HCT116 (cell line): ENCODE measurements around the gene CHD3. TPM values are rescaled to one million over a fixed set of nuclear protein-coding genes. Genes with fewer than 3 reads are reported as not detected.

Source experiments
- ATAC-seq: fragments of 200-7000 bp; cut with Tn5 transposase; 2 replicates; pipeline ENCODE4 v1.9.1; 2020; ENCODE audit warnings: mild to moderate bottlenecking, moderate library complexity
- BruUV-seq: library from RNA; stranded (reverse); fragments of 400-500 nt; replicated peaks from 2 replicates; lab custom pipeline; 2021; lab: Mats Ljungman, UMichigan
- CTCF ChIA-PET: fragments of 300-600 bp; sonication (Branson Sonifier 250); formaldehyde crosslinking; loops from one replicate; lab custom pipeline; 2021; ENCODE audit warnings: antibody characterized with exemption; lab: Charles Lee
- POLR2A ChIA-PET: fragments of 300-600, 350-600 bp; sonication (Branson Sonifier 250); formaldehyde crosslinking; loops from one replicate; lab custom pipeline; 2021; ENCODE audit warnings: antibody characterized with exemption; lab: Charles Lee
- RAD21 ChIA-PET, 2 experiments: fragments of 300-600 bp; sonication (Branson Sonifier 250); formaldehyde crosslinking; loops; one replicate each; lab custom pipeline; 2023; ENCODE audit warnings: low total read pairs in 2 of 2; ENCODE audit not compliant: uncharacterized antibody in 2 of 2, unreplicated experiment in 2 of 2, low non-redundant PET in 1 of 2; lab: Charles Lee
- DNase-seq: peaks from one replicate; pipeline ENCODE4 v3.0.0-alpha.2; 2010; ENCODE audit warnings: low read depth, low spot score
- H2AFZ ChIP-seq: fragments of 200-600 bp; shearing (Covaris generic), sonication (generic); 2 replicates; pipeline ENCODE4 v1.6.1; 2017; ENCODE audit warnings: low read depth, mixed run types, mixed read lengths, antibody characterized with exemption, low read length; ENCODE audit not compliant: poor library complexity, severe bottlenecking
- H3K27ac ChIP-seq: 2 replicates; pipeline ENCODE4 v1.5.1; 2012; ENCODE audit warnings: low read depth, low read length
- H3K27me3 ChIP-seq: fragments of 200-600 bp; sonication (generic); 2 replicates; pipeline ENCODE4 v1.6.1; 2016; ENCODE audit warnings: mixed run types, low read length, mixed read lengths; ENCODE audit not compliant: insufficient read depth
- H3K36me3 ChIP-seq, 2 experiments: fragments of 200-500 bp in 1 of 2; fragments of 200-600 bp in 1 of 2; sonication (Bioruptor generic) in 1 of 2; sonication (generic) in 1 of 2; 2 replicates each; pipeline versions ENCODE4 v1.5.1 to v1.6.1; 2014 to 2016; ENCODE audit warnings: low read length in 2 of 2, inconsistent platforms in 1 of 2, mixed read lengths in 1 of 2, mixed run types in 1 of 2; ENCODE audit not compliant: insufficient read depth in 2 of 2, control insufficient read depth in 1 of 2
- H3K4me1 ChIP-seq, 2 experiments: fragments of 200-600 bp in 1 of 2; sonication (generic) in 1 of 2; 2 replicates each; pipeline versions ENCODE4 v1.5.1 to v1.6.1; 2012 to 2017; ENCODE audit warnings: low read length in 2 of 2, inconsistent platforms in 1 of 2, mild to moderate bottlenecking in 1 of 2, mixed read lengths in 1 of 2, mixed run types in 1 of 2, moderate library complexity in 1 of 2; ENCODE audit not compliant: insufficient read depth in 2 of 2, control insufficient read depth in 1 of 2
- H3K4me2 ChIP-seq: fragments of 200-600 bp; sonication (generic); 2 replicates; pipeline ENCODE4 v1.6.1; 2017; ENCODE audit warnings: mixed run types, low read length, mixed read lengths
- H3K4me3 ChIP-seq, 2 experiments: fragments of 200-600 bp in 1 of 2; sonication (generic) in 1 of 2; replicated peaks in 1 of 2; 2 replicates each; pipeline ENCODE4 v1.5.1; 2011 to 2016; ENCODE audit warnings: low read length in 2 of 2, control low read depth in 1 of 2, low read depth in 1 of 2, mild to moderate bottlenecking in 1 of 2, mixed read lengths in 1 of 2, mixed run types in 1 of 2
- H3K79me2 ChIP-seq: fragments of 200-600 bp; sonication (generic); 2 replicates; pipeline ENCODE4 v1.6.1; 2017; ENCODE audit warnings: mild to moderate bottlenecking, mixed run types, low read length, moderate library complexity, mixed read lengths; ENCODE audit not compliant: insufficient read depth
- H3K9ac ChIP-seq: fragments of 200-600 bp; sonication (generic); 2 replicates; pipeline ENCODE4 v1.6.1; 2016; ENCODE audit warnings: low read length, mixed read lengths
- H3K9me2 ChIP-seq: fragments of 200-600 bp; sonication (generic), shearing (Covaris generic); 2 replicates; pipeline ENCODE4 v1.6.1; 2017; ENCODE audit warnings: mixed run types, mild to moderate bottlenecking, moderate library complexity; ENCODE audit not compliant: insufficient read depth
- H3K9me3 ChIP-seq, 2 experiments: fragments of 200-500 bp in 1 of 2; fragments of 200-600 bp in 1 of 2; sonication (Bioruptor generic) in 1 of 2; sonication (generic) in 1 of 2; 2 replicates each; pipeline ENCODE4 v1.6.1; 2014 to 2017; ENCODE audit warnings: low read length in 2 of 2, mixed read lengths in 2 of 2, inconsistent platforms in 1 of 2, low read depth in 1 of 2, mild to moderate bottlenecking in 1 of 2, mixed run types in 1 of 2, moderate library complexity in 1 of 2; ENCODE audit not compliant: control insufficient read depth in 1 of 2, insufficient read depth in 1 of 2
- H4K20me1 ChIP-seq: fragments of 200-600 bp; sonication (generic), shearing (Covaris generic); 2 replicates; pipeline ENCODE4 v1.6.1; 2017; ENCODE audit warnings: mixed run types, mild to moderate bottlenecking, moderate library complexity; ENCODE audit not compliant: insufficient read depth
- CEBPB ChIP-seq: IDR thresholded peaks from 2 replicates; pipeline ENCODE4 v1.6.1; 2012; ENCODE audit warnings: low read depth
- EGR1 ChIP-seq: IDR thresholded peaks from 2 replicates; pipeline ENCODE4 v1.6.1; 2012; ENCODE audit warnings: low read depth
- EZH2phosphoT487 ChIP-seq: fragments of 200-600 bp; IDR thresholded peaks from 2 replicates; pipeline ENCODE4 v1.6.1; 2018; ENCODE audit warnings: antibody characterized with exemption, borderline replicate concordance
- POLR2A ChIP-seq: IDR thresholded peaks from 2 replicates; pipeline ENCODE4 v1.7.0; 2011; ENCODE audit warnings: borderline replicate concordance; ENCODE audit not compliant: insufficient read depth, insufficient read length; ENCODE audit errors: extremely low read depth
- RAD21 ChIP-seq: IDR thresholded peaks from 2 replicates; pipeline ENCODE4 v1.6.1; 2012; ENCODE audit warnings: low read depth, mild to moderate bottlenecking
- SIN3A ChIP-seq: IDR thresholded peaks from 2 replicates; pipeline ENCODE4 v1.6.1; 2012; ENCODE audit warnings: low read depth
- SP1 ChIP-seq: IDR thresholded peaks from 2 replicates; pipeline ENCODE4 v1.6.1; 2012; ENCODE audit warnings: low read depth
- TCF7L2 ChIP-seq: IDR thresholded peaks from 2 replicates; pipeline ENCODE4 v1.7.0; 2011; ENCODE audit warnings: borderline replicate concordance, inconsistent platforms; ENCODE audit not compliant: insufficient read depth, insufficient read length; ENCODE audit errors: extremely low read depth
- ZNF274 ChIP-seq: fragments of 200-500 bp; sonication (Bioruptor generic); IDR thresholded peaks from 2 replicates; pipeline ENCODE4 v1.6.1; 2014; ENCODE audit warnings: mild to moderate bottlenecking, low read depth, low read length, inconsistent platforms
- intact Hi-C: fragments of 100-400 bp; cut with micrococcal nuclease; formaldehyde crosslinking; loops from 2 replicates; pipeline ENCODE4 v1.10.0; 2022
- total RNA-seq: library from RNA; stranded (reverse); gene quantifications from one replicate; pipeline ENCODE4 v1.2.1, GENCODE V29; 2021; ENCODE audit not compliant: unreplicated experiment
- TF ChIP-seq, protein P1 (sequence below): IDR thresholded peaks from 2 replicates; pipeline ENCODE4 v1.6.1; 2012
- TF ChIP-seq, protein P2 (sequence below), 3 experiments: fragments of 200-600 bp in 1 of 3; sonication (generic) in 1 of 3; IDR thresholded peaks in 2 of 3; conservative IDR thresholded peaks in 1 of 3; 2 replicates each; pipeline ENCODE4 v1.5.1; 2012 to 2017; ENCODE audit warnings: low read depth in 2 of 3, low read length in 2 of 3, antibody characterized with exemption in 1 of 3, borderline replicate concordance in 1 of 3, control low read depth in 1 of 3, mild to moderate bottlenecking in 1 of 3, mixed read lengths in 1 of 3, mixed run types in 1 of 3, moderate library complexity in 1 of 3; ENCODE audit not compliant: insufficient read depth in 1 of 3
- TF ChIP-seq, protein P3 (sequence below): IDR thresholded peaks from 2 replicates; pipeline ENCODE4 v1.6.1; 2011; ENCODE audit warnings: mild to moderate bottlenecking, low read length, moderate library complexity; ENCODE audit not compliant: insufficient replicate concordance; ENCODE audit errors: extremely low read depth

CHD3 gene
- total RNA-seq, 1 experiment from 2014 or later = 54.8 TPM

DNA sequence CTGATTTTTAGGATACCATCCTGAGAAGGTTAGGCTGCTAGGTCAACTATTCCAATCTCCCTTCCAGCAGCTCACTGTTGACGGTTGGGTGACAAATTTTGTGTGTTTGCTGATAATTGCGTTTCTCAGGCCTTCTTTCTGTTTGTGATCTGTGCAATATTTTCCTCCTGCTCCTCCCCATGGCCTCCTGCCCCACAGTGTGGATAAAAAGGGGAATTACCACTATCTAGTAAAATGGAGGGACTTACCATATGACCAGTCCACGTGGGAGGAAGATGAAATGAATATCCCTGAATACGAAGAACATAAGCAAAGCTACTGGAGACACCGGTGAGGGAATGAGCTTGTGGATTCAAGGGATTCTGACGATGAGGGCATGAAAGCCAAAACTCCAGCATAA lies 9.2 kb downstream of the CHD3 start:
- H3K4me1 ChIP-seq = no peaks in the 10 kb centered on the region; a peak in 1 of 4 replicates
- H3K27ac ChIP-seq = no peak overlapping the region
- TF ChIP-seq, protein P1, sequence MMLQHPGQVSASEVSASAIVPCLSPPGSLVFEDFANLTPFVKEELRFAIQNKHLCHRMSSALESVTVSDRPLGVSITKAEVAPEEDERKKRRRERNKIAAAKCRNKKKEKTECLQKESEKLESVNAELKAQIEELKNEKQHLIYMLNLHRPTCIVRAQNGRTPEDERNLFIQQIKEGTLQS = no peak
- no peak for TF ChIP-seq SIN3A
- no peak for TF ChIP-seq EZH2phosphoT487
- no peak for TF ChIP-seq POLR2A
- TF ChIP-seq CEBPB = no peak
- TF ChIP-seq, protein P2, sequence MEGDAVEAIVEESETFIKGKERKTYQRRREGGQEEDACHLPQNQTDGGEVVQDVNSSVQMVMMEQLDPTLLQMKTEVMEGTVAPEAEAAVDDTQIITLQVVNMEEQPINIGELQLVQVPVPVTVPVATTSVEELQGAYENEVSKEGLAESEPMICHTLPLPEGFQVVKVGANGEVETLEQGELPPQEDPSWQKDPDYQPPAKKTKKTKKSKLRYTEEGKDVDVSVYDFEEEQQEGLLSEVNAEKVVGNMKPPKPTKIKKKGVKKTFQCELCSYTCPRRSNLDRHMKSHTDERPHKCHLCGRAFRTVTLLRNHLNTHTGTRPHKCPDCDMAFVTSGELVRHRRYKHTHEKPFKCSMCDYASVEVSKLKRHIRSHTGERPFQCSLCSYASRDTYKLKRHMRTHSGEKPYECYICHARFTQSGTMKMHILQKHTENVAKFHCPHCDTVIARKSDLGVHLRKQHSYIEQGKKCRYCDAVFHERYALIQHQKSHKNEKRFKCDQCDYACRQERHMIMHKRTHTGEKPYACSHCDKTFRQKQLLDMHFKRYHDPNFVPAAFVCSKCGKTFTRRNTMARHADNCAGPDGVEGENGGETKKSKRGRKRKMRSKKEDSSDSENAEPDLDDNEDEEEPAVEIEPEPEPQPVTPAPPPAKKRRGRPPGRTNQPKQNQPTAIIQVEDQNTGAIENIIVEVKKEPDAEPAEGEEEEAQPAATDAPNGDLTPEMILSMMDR (IDR thresholded peaks at IDR 0.05 in 2 of 3, conservative IDR thresholded peaks at IDR 0.05 in 1 of 3; ENCODE audit: borderline replicate concordance in 1 of 3, insufficient read depth in 1 of 3, low read depth in 2 of 3, low read length in 2 of 3) = peak; percentile 34 to 69 (median 59); a peak in 4 of 6 replicates
- TF ChIP-seq SP1 = no peak
- TF ChIP-seq, protein P3, sequence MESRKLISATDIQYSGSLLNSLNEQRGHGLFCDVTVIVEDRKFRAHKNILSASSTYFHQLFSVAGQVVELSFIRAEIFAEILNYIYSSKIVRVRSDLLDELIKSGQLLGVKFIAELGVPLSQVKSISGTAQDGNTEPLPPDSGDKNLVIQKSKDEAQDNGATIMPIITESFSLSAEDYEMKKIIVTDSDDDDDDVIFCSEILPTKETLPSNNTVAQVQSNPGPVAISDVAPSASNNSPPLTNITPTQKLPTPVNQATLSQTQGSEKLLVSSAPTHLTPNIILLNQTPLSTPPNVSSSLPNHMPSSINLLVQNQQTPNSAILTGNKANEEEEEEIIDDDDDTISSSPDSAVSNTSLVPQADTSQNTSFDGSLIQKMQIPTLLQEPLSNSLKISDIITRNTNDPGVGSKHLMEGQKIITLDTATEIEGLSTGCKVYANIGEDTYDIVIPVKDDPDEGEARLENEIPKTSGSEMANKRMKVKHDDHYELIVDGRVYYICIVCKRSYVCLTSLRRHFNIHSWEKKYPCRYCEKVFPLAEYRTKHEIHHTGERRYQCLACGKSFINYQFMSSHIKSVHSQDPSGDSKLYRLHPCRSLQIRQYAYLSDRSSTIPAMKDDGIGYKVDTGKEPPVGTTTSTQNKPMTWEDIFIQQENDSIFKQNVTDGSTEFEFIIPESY = no peak
- TF ChIP-seq RAD21 = peak; percentile 77
- no peak for TF ChIP-seq EGR1
- TF ChIP-seq ZNF274 = no peak
- TF ChIP-seq TCF7L2 = no peak
- POLR2A ChIA-PET = no interaction called here
- peak; percentile 64 for ATAC-seq
- no peaks in the 10 kb centered on the region for H3K9me3 ChIP-seq
- DNase-seq = no peak
- no peaks in the 10 kb centered on the region for H4K20me1 ChIP-seq
- RAD21 ChIA-PET = no interaction called here
- no peak overlapping the region for H3K4me2 ChIP-seq
- H2AFZ ChIP-seq = no peak overlapping the region
- H3K9me2 ChIP-seq = no peaks in the 10 kb centered on the region
- CTCF ChIA-PET = interaction anchor here (0.6 to 1.3 kb wide), 3 partner anchors 35 to 159 kb away, joined by 3 to 4 read pairs (median 3); partner anchors contain the start of gene KDM6B
- no peaks in the 10 kb centered on the region for H3K27me3 ChIP-seq
- BruUV-seq = no TSS peak
- H3K4me3 ChIP-seq = no peak overlapping the region
- peaks cover 31 to 51% of the 10 kb centered on the region in 2 experiments; a peak in 3 of 4 replicates for H3K36me3 ChIP-seq
- H3K9ac ChIP-seq = no peak overlapping the region
- intact Hi-C loops = loop anchor here (1.0 to 5.0 kb wide), 2 partner anchors 35 to 75 kb away; no protein-coding TSS in a partner anchor
- H3K79me2 ChIP-seq = no peaks in the 10 kb centered on the region
